RWPE1 (cell line): ENCODE data around the gene PROP1.
"Not testable (repeated sequence)": the region's sequence is repeated elsewhere in the genome, so short reads cannot be mapped to it uniquely, and the experiment has no call there.

Source experiments
- CTCF ChIA-PET: fragments of 350-600 bp; sonication (Branson Sonifier 250); formaldehyde crosslinking; extraction: SDS; loops from one replicate; lab custom pipeline; 2021; lab: Yijun Ruan, JAX
- POLR2A ChIA-PET: fragments of 400-600 bp; formaldehyde crosslinking; extraction: SDS; loops from one replicate; lab custom pipeline; 2020; ENCODE audit warnings: antibody characterized with exemption; ENCODE audit not compliant: low non-redundant PET; lab: Yijun Ruan, JAX
- DNase-seq: peaks from one replicate; pipeline ENCODE4 v3.0.0; 2012; ENCODE audit warnings: low spot score
- H3K27ac ChIP-seq: fragments of 450-650 bp; 2 replicates; pipeline ENCODE4 v1.5.1; 2017
- CTCF ChIP-seq: fragments of 450-650 bp; conservative IDR thresholded peaks from 2 replicates; pipeline ENCODE4 v1.5.1; 2017; ENCODE audit warnings: low read depth, mild to moderate bottlenecking

Gene PROP1

DNA sequence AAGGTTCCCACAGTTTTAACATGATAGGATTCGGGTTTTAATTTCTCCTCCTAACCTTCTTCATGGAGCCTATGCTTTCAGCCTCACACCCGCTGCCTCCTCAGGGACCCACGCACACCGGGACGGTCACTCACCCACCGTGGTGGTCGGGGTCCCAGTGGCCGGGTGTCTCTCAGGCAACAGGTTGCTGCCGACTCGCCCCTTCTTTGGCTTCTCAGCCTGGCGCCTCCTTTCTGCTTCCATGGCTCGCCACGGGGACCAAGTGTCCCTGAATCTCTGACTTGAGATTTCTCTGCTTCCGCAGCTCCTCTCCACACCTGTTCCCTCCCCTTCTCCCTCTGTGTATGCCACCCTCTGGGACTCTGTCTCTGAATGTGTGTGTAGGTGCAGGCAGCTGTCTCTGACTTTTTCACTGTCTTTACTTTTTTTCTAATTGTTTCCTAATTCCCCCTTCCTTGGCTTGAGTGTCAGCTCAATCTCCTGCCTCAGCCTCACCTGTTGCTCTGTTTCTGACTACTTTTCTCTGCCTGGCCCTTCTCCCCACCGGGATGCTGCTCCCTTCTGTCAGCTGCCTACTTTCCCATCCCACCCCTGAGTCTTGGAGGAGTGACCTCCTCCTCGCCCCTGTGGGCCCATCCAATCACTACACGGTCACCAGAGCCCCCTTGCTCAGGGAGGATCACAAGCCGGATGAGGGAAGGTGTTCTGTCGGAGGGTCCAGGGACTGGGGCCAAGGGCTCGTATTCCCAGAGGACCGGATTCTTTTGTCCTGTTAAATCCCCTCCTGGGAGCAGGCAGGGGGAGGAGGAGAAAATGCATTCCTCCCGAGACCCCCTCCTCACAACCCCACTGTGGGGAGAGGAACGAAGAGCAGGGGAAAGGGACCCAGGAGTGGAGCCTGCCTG is at the start of gene PROP1:
Gene PROP1, minus strand, starts transcription at position 552 of the 905 bp plus-strand sequence. Its CDS starts 309 bp downstream, at position 243.
- TF ChIP-seq CTCF = no peak
- POLR2A ChIA-PET = no interaction called here
- CTCF ChIA-PET = no interaction called here
- H3K27ac ChIP-seq = no peak within 1 kb of the TSS
- no peak for DNase-seq

DNA sequence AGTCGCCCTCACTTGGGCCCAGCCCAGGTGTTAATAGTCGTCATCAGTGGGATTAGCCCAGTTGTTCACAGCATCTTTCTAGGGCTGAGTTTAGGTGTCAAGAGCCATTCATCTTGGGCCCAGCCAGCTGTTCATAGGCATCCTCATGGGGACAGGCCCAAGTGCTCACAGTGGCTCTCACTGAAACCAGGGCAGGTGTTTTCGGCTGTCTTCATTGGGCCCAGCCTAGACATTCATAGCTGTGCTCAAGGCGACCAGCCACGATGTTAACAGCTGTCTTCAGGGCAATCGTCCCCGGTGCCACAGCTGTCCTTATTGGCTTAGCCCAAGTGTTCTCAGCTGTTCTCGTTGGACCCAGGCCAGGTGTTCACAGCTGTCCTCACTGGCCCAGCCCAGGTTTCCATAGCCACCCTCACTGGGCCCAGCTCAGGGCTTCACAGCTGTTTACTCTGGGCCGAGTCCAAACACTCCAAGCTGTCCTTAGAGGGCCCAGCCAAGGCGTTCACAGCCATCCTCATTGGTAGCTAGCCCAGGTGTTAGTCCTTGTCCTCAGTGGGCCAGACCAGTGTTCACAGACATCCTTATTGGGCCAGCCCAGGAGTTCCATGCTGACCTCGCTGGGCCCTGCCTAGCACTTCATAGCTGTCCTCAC is 23.5 kb upstream of the PROP1 start:
- CTCF ChIA-PET, DNase-seq, H3K27ac ChIP-seq, POLR2A ChIA-PET: not testable (repeated sequence)

- POLR2A ChIA-PET, DNase-seq, CTCF ChIA-PET, H3K27ac ChIP-seq: not testable (repeated sequence)
Observed at GRCh38 chr5:178012758-178013157, 16.7 kb upstream of the PROP1 start.

- DNase-seq, H3K27ac ChIP-seq, POLR2A ChIA-PET, CTCF ChIA-PET: not testable (repeated sequence)
Observed at GRCh38 chr5:178011816-178012554, 15.9 kb upstream of the PROP1 start.

GRCh38 chr5:178007272-178007671 is 11.2 kb upstream of the PROP1 start:
- DNase-seq, POLR2A ChIA-PET, H3K27ac ChIP-seq, CTCF ChIA-PET: not testable (repeated sequence)

- POLR2A ChIA-PET, CTCF ChIA-PET, H3K27ac ChIP-seq, DNase-seq: not testable (repeated sequence)
Observed at GRCh38 chr5:178006536-178007231, 10.6 kb upstream of the PROP1 start.

- DNase-seq, CTCF ChIA-PET, POLR2A ChIA-PET, H3K27ac ChIP-seq: not testable (repeated sequence)
Observed at GRCh38 chr5:178006181-178006535, 10.1 kb upstream of the PROP1 start.

- no peak for DNase-seq
- ChIA-PET CTCF (interaction anchor here (0.6 to 0.7 kb wide), 2 partner anchors 25 to 405 kb away, joined by 3 to 8 read pairs; no protein-coding TSS in a partner anchor), POLR2A (no interaction called here)
Observed at GRCh38 chr5:177997846-177998245, 1.8 kb upstream of the PROP1 start.

More at GRCh38 chr5:177997846-177998245, 1.8 kb upstream of the PROP1 start:
- no peak overlapping the region for H3K27ac ChIP-seq
- no peak for TF ChIP-seq CTCF
